Activated naive CD4-positive, alpha-beta T cell treated with Interleukin-2 at 50 U/mL for 16 hours (primary cell): ENCODE measurements around the gene PRMT5.
"Not testable (repeated sequence)": the region's sequence is repeated elsewhere in the genome, so short reads cannot be mapped to it uniquely, and the experiment has no call there.

Source experiments
- DNase-seq: peaks from one replicate; pipeline ENCODE4 v3.0.0-alpha.2; 2020

PRMT5 gene

DNA sequence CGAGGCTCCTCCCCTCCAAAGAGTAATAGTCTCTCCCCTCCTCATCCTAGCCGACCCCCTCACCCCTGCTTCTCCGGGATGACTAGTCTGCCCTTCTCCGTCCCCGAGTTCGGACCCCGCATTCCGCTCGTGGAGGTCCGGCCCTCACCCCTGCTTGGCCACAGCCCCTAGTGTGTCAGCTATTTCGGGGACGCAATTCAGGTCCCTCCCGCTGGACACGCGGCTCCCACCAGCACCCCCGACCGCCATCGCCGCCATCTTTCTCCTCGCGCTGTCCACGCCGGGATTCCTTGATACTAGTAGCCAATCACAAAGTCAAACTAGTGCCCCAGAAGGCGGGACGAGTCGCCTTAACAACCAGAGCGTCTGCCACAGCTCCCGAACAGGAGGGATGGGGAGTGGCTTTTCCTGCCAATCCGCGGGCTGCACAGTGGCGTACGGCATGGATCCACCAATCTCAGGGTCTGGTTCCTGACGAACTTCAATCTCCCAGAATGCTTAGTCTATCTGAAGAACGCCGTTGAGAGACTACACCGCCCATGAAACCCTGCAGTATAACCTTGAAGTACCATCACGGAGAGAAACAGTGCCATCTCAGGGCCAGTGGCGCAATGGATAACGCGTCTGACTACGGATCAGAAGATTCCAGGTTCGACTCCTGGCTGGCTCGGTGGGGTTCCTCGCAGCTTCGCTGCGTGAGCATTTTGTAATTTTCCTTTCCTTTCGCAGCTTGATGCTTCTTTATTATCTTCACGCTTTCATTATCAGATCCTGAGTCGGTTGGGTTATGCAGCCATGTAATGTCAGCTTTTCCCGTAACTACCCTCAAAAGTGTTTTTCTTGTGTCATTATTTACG is at the start of gene PRMT5:
Gene PRMT5, minus strand, starts transcription at position 273 of the 857 bp plus-strand sequence. Its CDS starts 15 bp downstream, at position 258.
- peak; percentile 98 for DNase-seq

GRCh38 chr14:22978487-22978837 is 49.3 kb upstream of the PRMT5 start:
- DNase-seq, result no peak

- DNase-seq, result no peak
Observed at GRCh38 chr14:22977684-22978486, 48.7 kb upstream of the PRMT5 start.

DNA sequence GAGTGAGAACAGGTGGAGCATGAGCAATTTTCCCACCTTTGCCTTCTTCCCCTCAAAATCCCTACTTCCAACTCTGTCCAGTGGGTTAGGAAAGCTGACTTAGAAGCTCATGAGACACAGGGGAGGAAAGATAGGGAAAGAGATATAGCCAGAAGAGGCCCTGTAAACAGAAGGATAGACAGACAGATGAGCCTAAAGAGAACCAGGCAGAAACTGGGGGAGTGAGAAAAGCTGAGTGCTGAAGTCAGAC is 48.2 kb upstream of the PRMT5 start:
- no peak for DNase-seq

DNA sequence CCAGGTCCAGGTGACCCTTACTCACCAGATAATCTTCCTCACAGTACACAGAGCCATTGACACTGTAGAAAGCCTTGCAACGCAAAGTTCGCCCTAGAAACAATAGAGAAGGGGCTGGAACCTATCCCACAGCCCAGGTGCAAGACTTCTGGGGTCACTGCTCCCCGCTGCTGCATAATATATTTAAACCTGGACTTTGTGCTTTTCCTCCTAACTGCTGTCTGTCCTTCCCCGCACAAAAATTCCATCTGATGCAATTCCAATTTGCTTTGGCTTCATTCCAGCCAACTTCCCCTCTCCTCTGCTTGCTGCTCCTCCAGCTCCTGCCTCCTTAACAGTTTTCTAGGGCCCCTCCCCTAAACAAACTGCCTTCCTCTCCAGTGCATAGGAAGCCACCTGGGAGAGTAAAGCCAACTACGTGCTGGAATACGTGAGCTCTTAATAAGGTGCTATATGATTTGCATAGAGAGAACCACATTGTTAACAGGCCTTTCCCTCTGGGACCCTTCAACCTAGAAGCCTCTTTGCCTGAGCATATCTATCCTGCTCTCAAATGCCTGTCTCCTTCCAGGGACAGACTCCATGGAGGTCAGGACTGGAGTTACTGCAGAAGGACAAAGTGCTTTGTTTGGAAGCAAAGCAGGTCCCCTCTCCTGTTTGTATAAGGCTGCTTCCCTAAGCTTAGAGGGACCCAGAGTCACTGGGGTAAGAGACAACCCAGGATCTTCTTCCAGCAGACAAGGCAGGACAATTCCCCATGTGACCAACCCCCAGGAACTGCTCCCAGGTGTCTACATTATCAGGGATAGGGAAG is 47.7 kb upstream of the PRMT5 start:
- DNase-seq, result no peak

GRCh38 chr14:22974530-22975313 is 45.5 kb upstream of the PRMT5 start:
- no peak for DNase-seq

GRCh38 chr14:22973217-22974032 is 44.2 kb upstream of the PRMT5 start:
- peak; percentile 40 for DNase-seq

- no peak for DNase-seq
Observed at GRCh38 chr14:22972313-22972930, 43.2 kb upstream of the PRMT5 start.

- DNase-seq, result no peak
Observed at GRCh38 chr14:22971152-22971551, 42.0 kb upstream of the PRMT5 start.

- no peak for DNase-seq
Observed at GRCh38 chr14:22966783-22967269, 37.6 kb upstream of the PRMT5 start.

GRCh38 chr14:22965916-22966782 is 37.0 kb upstream of the PRMT5 start:
- not testable (repeated sequence) for DNase-seq

DNA sequence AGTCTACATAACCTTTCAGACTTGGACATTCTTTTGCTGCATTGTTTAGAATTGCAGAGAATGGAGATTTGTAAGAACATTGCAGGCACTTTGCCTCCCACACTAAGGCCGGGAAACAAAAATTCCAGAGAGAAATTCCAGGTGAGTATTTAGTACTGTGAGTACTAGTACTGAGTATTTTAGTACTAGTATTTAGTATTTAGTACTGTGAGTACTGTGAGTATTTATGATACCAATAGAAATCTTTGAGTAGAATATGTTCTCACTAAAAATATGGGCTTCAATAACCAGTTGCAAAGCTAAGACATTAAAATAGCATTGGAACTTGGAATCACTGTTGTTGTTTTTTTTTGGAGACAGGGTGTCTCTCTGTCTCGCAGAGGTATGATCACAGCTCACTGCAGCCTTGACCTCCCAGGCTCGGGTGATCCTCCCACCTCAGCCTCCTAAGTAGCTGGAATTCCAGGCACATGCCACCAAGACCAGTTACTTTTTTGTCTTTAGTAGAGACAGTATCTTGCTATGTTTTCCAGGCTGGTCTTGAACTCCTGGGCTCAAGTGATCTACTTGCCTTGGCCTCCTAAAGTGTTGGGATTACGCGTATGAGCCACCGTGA is 33.0 kb upstream of the PRMT5 start:
- no peak for DNase-seq

GRCh38 chr14:22955702-22956569 is 26.8 kb upstream of the PRMT5 start:
- DNase-seq, result no peak

DNA sequence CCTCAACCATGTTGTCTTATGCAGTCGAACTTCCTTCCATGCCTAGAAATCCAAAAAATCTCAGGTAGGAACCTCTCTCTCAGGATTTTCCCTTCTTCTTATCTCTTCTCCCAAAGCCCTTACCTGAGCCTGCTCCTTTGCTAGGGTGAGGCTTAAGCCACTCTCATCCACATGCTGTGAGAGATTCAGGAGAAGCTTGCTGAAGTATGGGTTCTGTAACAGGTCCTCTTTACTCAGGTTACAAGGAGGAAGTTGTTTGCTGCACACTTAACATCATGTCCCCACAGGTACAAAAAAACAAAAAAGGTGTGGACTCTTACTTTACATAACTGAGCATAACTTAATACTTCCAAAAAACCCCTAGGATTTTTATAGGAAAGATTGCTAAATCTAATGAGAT is 23.2 kb upstream of the PRMT5 start:
- DNase-seq, result no peak

GRCh38 chr14:22951795-22952194 is 22.6 kb upstream of the PRMT5 start:
- DNase-seq, result not testable (repeated sequence)

DNA sequence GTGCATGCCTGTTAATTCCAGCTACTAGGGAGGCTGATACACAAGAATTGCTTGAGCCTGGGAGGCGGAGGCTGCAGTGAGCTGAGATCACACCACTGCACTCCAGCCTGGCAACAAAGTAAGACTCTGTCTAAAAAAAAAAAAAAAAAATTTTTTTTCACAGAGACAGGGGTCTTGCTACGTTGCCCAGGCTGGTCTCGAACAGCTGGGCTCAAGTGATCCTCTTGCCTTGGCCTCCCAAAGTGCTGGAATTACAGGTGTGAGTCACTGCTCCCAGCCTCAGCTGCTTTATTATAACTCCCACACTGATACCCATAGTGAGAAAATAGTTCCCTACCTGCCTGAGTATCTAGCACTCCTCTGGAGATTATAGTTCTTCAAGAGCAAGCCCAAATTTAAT is 16.5 kb upstream of the PRMT5 start:
- no peak for DNase-seq

DNA sequence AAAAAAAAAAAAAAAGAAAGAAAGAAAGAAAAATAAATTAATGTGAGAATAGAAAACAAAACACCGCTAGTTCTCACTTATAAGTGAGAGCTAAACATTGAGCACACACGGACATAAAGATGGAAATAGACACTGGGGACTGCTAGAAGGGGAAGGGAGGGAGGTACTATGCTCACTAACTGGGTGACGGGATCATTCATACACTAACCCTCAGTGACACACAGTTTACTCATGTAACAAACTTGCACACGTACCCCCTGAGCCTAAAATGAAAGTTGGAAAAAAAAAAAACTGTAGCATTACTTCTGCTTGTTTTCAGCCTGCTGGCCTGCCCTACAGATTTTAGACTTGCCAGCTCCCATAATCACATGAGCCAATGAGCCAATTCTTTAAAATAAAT is 10.5 kb upstream of the PRMT5 start:
- DNase-seq, result no peak

DNA sequence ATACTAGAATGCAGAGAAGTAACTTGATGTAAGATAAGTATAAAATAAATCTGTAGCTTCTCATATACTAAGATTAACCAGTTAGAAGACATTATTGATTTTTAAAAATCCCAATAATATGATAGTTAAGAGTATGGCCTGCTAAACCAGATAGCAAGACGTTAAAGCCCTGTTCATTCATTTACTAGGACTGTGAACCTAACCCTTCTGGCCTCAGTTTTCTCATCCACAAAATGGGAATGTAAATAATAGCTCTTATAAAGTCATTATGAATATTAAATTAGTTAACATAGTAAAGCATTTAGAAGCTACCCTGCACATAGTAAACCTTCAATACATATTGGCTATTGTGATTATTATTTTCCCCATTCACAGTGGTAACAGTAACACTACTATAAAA is 6.0 kb upstream of the PRMT5 start:
- no peak for DNase-seq

DNA sequence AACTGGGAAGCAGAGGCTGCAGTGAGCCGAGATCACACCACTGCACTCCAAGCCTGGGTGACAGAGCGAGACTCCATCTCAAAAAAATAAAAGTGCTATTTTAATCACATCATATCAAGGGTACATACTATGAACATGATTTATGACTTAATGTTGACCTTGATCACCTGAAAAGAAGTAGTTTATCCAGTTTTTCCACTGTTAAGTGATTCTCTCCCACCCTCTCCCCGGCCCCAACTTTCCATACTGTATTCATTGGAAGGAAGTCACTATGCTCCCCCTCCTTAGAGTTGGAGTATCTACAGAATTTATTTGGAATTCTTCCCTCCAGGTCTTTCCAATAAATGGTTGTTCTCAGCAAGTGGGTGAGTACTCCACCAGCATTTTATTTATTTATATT is 3.0 kb upstream of the PRMT5 start:
- no peak for DNase-seq
